ENCODE measurements around the gene PCSK4.

DNA sequence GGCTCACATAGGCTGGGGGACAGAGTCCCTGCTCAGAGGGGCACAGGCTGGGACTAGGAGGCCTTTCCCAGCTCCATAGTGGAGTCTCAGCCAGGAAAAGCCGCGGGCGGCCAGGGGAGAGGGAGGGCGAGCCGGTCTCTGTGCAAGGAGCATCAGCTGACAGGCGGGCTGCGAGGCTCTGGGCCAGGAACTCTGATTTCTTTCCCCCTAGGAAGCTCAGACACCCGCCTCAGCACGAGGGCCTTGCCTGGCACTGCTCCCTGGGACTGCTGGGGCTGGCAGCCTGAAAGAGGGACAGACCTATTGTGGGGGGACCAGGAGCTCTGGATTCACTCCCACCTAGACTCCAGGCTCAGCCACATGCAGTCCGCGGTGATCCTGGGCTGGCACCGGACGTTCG lies 31.5 kb upstream of the PCSK4 start:
- TF ChIP-seq POLR2A (IDR thresholded peaks at IDR 0.05) (no peak), CTCF (IDR thresholded peaks at IDR 0.05) (no peak)

All from upper lobe of left lung (tissue), 4 donors.